HCT116 (cell line): ENCODE results near the gene NEMP1. TPM values are rescaled to one million over a fixed set of nuclear protein-coding genes. Genes with fewer than 3 reads are reported as not detected.

ENCODE experiments used
- ATAC-seq: fragments of 200-7000 bp; cut with Tn5 transposase; 2 replicates; pipeline ENCODE4 v1.9.1; 2020; ENCODE audit warnings: mild to moderate bottlenecking, moderate library complexity
- BruUV-seq: library from RNA; stranded (reverse); fragments of 400-500 nt; replicated peaks from 2 replicates; lab custom pipeline; 2021; lab: Mats Ljungman, UMichigan
- CTCF ChIA-PET: fragments of 300-600 bp; sonication (Branson Sonifier 250); formaldehyde crosslinking; loops from one replicate; lab custom pipeline; 2021; ENCODE audit warnings: antibody characterized with exemption; lab: Charles Lee
- POLR2A ChIA-PET: fragments of 300-600, 350-600 bp; sonication (Branson Sonifier 250); formaldehyde crosslinking; loops from one replicate; lab custom pipeline; 2021; ENCODE audit warnings: antibody characterized with exemption; lab: Charles Lee
- RAD21 ChIA-PET, 2 experiments: fragments of 300-600 bp; sonication (Branson Sonifier 250); formaldehyde crosslinking; loops; one replicate each; lab custom pipeline; 2023; ENCODE audit warnings: low total read pairs in 2 of 2; ENCODE audit not compliant: uncharacterized antibody in 2 of 2, unreplicated experiment in 2 of 2, low non-redundant PET in 1 of 2; lab: Charles Lee
- DNase-seq: peaks from one replicate; pipeline ENCODE4 v3.0.0-alpha.2; 2010; ENCODE audit warnings: low read depth, low spot score
- H2AFZ ChIP-seq: fragments of 200-600 bp; shearing (Covaris generic), sonication (generic); 2 replicates; pipeline ENCODE4 v1.6.1; 2017; ENCODE audit warnings: low read depth, mixed run types, mixed read lengths, antibody characterized with exemption, low read length; ENCODE audit not compliant: poor library complexity, severe bottlenecking
- H3K27ac ChIP-seq: 2 replicates; pipeline ENCODE4 v1.5.1; 2012; ENCODE audit warnings: low read depth, low read length
- H3K27me3 ChIP-seq: fragments of 200-600 bp; sonication (generic); 2 replicates; pipeline ENCODE4 v1.6.1; 2016; ENCODE audit warnings: mixed run types, low read length, mixed read lengths; ENCODE audit not compliant: insufficient read depth
- H3K36me3 ChIP-seq, 2 experiments: fragments of 200-500 bp in 1 of 2; fragments of 200-600 bp in 1 of 2; sonication (Bioruptor generic) in 1 of 2; sonication (generic) in 1 of 2; 2 replicates each; pipeline versions ENCODE4 v1.5.1 to v1.6.1; 2014 to 2016; ENCODE audit warnings: low read length in 2 of 2, inconsistent platforms in 1 of 2, mixed read lengths in 1 of 2, mixed run types in 1 of 2; ENCODE audit not compliant: insufficient read depth in 2 of 2, control insufficient read depth in 1 of 2
- H3K4me1 ChIP-seq, 2 experiments: fragments of 200-600 bp in 1 of 2; sonication (generic) in 1 of 2; 2 replicates each; pipeline versions ENCODE4 v1.5.1 to v1.6.1; 2012 to 2017; ENCODE audit warnings: low read length in 2 of 2, inconsistent platforms in 1 of 2, mild to moderate bottlenecking in 1 of 2, mixed read lengths in 1 of 2, mixed run types in 1 of 2, moderate library complexity in 1 of 2; ENCODE audit not compliant: insufficient read depth in 2 of 2, control insufficient read depth in 1 of 2
- H3K4me2 ChIP-seq: fragments of 200-600 bp; sonication (generic); 2 replicates; pipeline ENCODE4 v1.6.1; 2017; ENCODE audit warnings: mixed run types, low read length, mixed read lengths
- H3K4me3 ChIP-seq, 2 experiments: fragments of 200-600 bp in 1 of 2; sonication (generic) in 1 of 2; replicated peaks in 1 of 2; 2 replicates each; pipeline ENCODE4 v1.5.1; 2011 to 2016; ENCODE audit warnings: low read length in 2 of 2, control low read depth in 1 of 2, low read depth in 1 of 2, mild to moderate bottlenecking in 1 of 2, mixed read lengths in 1 of 2, mixed run types in 1 of 2
- H3K79me2 ChIP-seq: fragments of 200-600 bp; sonication (generic); 2 replicates; pipeline ENCODE4 v1.6.1; 2017; ENCODE audit warnings: mild to moderate bottlenecking, mixed run types, low read length, moderate library complexity, mixed read lengths; ENCODE audit not compliant: insufficient read depth
- H3K9ac ChIP-seq: fragments of 200-600 bp; sonication (generic); 2 replicates; pipeline ENCODE4 v1.6.1; 2016; ENCODE audit warnings: low read length, mixed read lengths
- H3K9me2 ChIP-seq: fragments of 200-600 bp; sonication (generic), shearing (Covaris generic); 2 replicates; pipeline ENCODE4 v1.6.1; 2017; ENCODE audit warnings: mixed run types, mild to moderate bottlenecking, moderate library complexity; ENCODE audit not compliant: insufficient read depth
- H3K9me3 ChIP-seq, 2 experiments: fragments of 200-500 bp in 1 of 2; fragments of 200-600 bp in 1 of 2; sonication (Bioruptor generic) in 1 of 2; sonication (generic) in 1 of 2; 2 replicates each; pipeline ENCODE4 v1.6.1; 2014 to 2017; ENCODE audit warnings: low read length in 2 of 2, mixed read lengths in 2 of 2, inconsistent platforms in 1 of 2, low read depth in 1 of 2, mild to moderate bottlenecking in 1 of 2, mixed run types in 1 of 2, moderate library complexity in 1 of 2; ENCODE audit not compliant: control insufficient read depth in 1 of 2, insufficient read depth in 1 of 2
- H4K20me1 ChIP-seq: fragments of 200-600 bp; sonication (generic), shearing (Covaris generic); 2 replicates; pipeline ENCODE4 v1.6.1; 2017; ENCODE audit warnings: mixed run types, mild to moderate bottlenecking, moderate library complexity; ENCODE audit not compliant: insufficient read depth
- CEBPB ChIP-seq: IDR thresholded peaks from 2 replicates; pipeline ENCODE4 v1.6.1; 2012; ENCODE audit warnings: low read depth
- EZH2 ChIP-seq: fragments of 200-600 bp; sonication (generic); IDR thresholded peaks from 2 replicates; pipeline ENCODE4 v1.6.1; 2017; ENCODE audit warnings: antibody characterized with exemption, mixed run types
- FOSL1 ChIP-seq: IDR thresholded peaks from 2 replicates; pipeline ENCODE4 v1.6.1; 2012; ENCODE audit warnings: low read depth
- POLR2A ChIP-seq: IDR thresholded peaks from 2 replicates; pipeline ENCODE4 v1.7.0; 2011; ENCODE audit warnings: borderline replicate concordance; ENCODE audit not compliant: insufficient read depth, insufficient read length; ENCODE audit errors: extremely low read depth
- SIN3A ChIP-seq: IDR thresholded peaks from 2 replicates; pipeline ENCODE4 v1.6.1; 2012; ENCODE audit warnings: low read depth
- TCF7L2 ChIP-seq: IDR thresholded peaks from 2 replicates; pipeline ENCODE4 v1.7.0; 2011; ENCODE audit warnings: borderline replicate concordance, inconsistent platforms; ENCODE audit not compliant: insufficient read depth, insufficient read length; ENCODE audit errors: extremely low read depth
- ZFX ChIP-seq: fragments of 450-650 bp; IDR thresholded peaks from 2 replicates; pipeline ENCODE4 v1.6.1; 2017
- intact Hi-C: fragments of 100-400 bp; cut with micrococcal nuclease; formaldehyde crosslinking; loops from 2 replicates; pipeline ENCODE4 v1.10.0; 2022
- total RNA-seq: library from RNA; stranded (reverse); gene quantifications from one replicate; pipeline ENCODE4 v1.2.1, GENCODE V29; 2021; ENCODE audit not compliant: unreplicated experiment
- TF ChIP-seq, protein P1 (sequence below), 3 experiments: fragments of 200-600 bp in 1 of 3; sonication (generic) in 1 of 3; IDR thresholded peaks in 2 of 3; conservative IDR thresholded peaks in 1 of 3; 2 replicates each; pipeline ENCODE4 v1.5.1; 2012 to 2017; ENCODE audit warnings: low read depth in 2 of 3, low read length in 2 of 3, antibody characterized with exemption in 1 of 3, borderline replicate concordance in 1 of 3, control low read depth in 1 of 3, mild to moderate bottlenecking in 1 of 3, mixed read lengths in 1 of 3, mixed run types in 1 of 3, moderate library complexity in 1 of 3; ENCODE audit not compliant: insufficient read depth in 1 of 3
- TF ChIP-seq, protein P2 (sequence below): IDR thresholded peaks from 2 replicates; pipeline ENCODE4 v1.6.1; 2012

Gene NEMP1
- total RNA-seq, 1 experiment from 2014 or later: 35.2 TPM

GRCh38 chr12:57111031-57111734, 32.6 kb upstream of the NEMP1 start, which contains the start of gene STAT6:
TSS of gene STAT6 (minus strand) at chr12:57111362. CDS start at chr12:57108278, 3,084 bp downstream.
- 0 out of 4 replicates have a peak, but pooled peaks cover 0 to 7% of the 10 kb centered on the region in 2 experiments for H3K36me3 ChIP-seq
- peaks cover 15% of the 10 kb centered on the region for H3K79me2 ChIP-seq
- peak within 1 kb of the TSS; percentile 96 for H3K9ac ChIP-seq
- H3K9me3 ChIP-seq: no peaks in the 10 kb centered on the region
- ATAC-seq (peak; percentile 60), DNase-seq (no peak)
- no peaks in the 10 kb centered on the region for H3K27me3 ChIP-seq
- intact Hi-C loops: no loop called here
- H3K4me1 ChIP-seq: peaks cover 11 to 36% of the 10 kb centered on the region in 2 experiments
- H3K4me2 ChIP-seq: peak within 1 kb of the TSS; percentile 92
- CTCF ChIA-PET: interaction anchor here (0.9 to 3.9 kb wide), 19 partner anchors 8 to 474 kb away, joined by 3 to 181 read pairs (median 10); partner anchors contain the start of genes LRP1, NAB2, NEMP1 and ZBTB39
- POLR2A ChIA-PET: interaction anchor here (0.6 to 3.3 kb wide), 19 partner anchors 9 to 423 kb away, joined by 3 to 55 read pairs (median 5); partner anchors contain the start of genes LRP1, NAB2, NACA and NEMP1
- peak within 1 kb of the TSS; percentile 80 to 81 for H3K4me3 ChIP-seq
- BruUV-seq: no TSS peak
- H3K27ac ChIP-seq: peak within 1 kb of the TSS; percentile 91
- no peak for TF ChIP-seq EZH2
- no peak for TF ChIP-seq ZFX
- no peak for TF ChIP-seq POLR2A
- TF ChIP-seq TCF7L2: no peak
- TF ChIP-seq CEBPB: no peak
- no peak for TF ChIP-seq SIN3A
- TF ChIP-seq, protein P1, sequence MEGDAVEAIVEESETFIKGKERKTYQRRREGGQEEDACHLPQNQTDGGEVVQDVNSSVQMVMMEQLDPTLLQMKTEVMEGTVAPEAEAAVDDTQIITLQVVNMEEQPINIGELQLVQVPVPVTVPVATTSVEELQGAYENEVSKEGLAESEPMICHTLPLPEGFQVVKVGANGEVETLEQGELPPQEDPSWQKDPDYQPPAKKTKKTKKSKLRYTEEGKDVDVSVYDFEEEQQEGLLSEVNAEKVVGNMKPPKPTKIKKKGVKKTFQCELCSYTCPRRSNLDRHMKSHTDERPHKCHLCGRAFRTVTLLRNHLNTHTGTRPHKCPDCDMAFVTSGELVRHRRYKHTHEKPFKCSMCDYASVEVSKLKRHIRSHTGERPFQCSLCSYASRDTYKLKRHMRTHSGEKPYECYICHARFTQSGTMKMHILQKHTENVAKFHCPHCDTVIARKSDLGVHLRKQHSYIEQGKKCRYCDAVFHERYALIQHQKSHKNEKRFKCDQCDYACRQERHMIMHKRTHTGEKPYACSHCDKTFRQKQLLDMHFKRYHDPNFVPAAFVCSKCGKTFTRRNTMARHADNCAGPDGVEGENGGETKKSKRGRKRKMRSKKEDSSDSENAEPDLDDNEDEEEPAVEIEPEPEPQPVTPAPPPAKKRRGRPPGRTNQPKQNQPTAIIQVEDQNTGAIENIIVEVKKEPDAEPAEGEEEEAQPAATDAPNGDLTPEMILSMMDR (IDR thresholded peaks at IDR 0.05 in 2 of 3, conservative IDR thresholded peaks at IDR 0.05 in 1 of 3; ENCODE audit: borderline replicate concordance in 1 of 3, insufficient read depth in 1 of 3, low read depth in 2 of 3, low read length in 2 of 3): no peak; a peak in 1 of 6 replicates
- no peak for TF ChIP-seq FOSL1
- TF ChIP-seq, protein P2, sequence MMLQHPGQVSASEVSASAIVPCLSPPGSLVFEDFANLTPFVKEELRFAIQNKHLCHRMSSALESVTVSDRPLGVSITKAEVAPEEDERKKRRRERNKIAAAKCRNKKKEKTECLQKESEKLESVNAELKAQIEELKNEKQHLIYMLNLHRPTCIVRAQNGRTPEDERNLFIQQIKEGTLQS: no peak
- H3K9me2 ChIP-seq: no peaks in the 10 kb centered on the region
- RAD21 ChIA-PET: interaction anchor here (0.6 to 2.3 kb wide), 19 partner anchors 12 to 392 kb away, joined by 3 to 60 read pairs (median 4); partner anchors contain the start of gene NEMP1 (in 2 of the 2)
- H2AFZ ChIP-seq: no peak within 1 kb of the TSS
- H4K20me1 ChIP-seq: no peaks in the 10 kb centered on the region
